DOHH2 (cell line): ENCODE measurements around the gene L3MBTL2.

Experiments used
- EZH2phosphoT487 ChIP-seq: fragments of 200-600 bp; sonication (generic); IDR thresholded peaks from 2 replicates; pipeline ENCODE4 v1.6.1; 2017; ENCODE audit warnings: borderline replicate concordance, mild to moderate bottlenecking, antibody characterized with exemption, low read length, moderate library complexity, mixed read lengths
- TF ChIP-seq, protein P1 (sequence below): fragments of 200-600 bp; sonication (generic); IDR thresholded peaks from one replicate; pipeline ENCODE4 v1.5.1; 2014; ENCODE audit warnings: antibody characterized with exemption, mild to moderate bottlenecking, low read depth, low read length; ENCODE audit not compliant: poor library complexity, severe bottlenecking

DNA sequence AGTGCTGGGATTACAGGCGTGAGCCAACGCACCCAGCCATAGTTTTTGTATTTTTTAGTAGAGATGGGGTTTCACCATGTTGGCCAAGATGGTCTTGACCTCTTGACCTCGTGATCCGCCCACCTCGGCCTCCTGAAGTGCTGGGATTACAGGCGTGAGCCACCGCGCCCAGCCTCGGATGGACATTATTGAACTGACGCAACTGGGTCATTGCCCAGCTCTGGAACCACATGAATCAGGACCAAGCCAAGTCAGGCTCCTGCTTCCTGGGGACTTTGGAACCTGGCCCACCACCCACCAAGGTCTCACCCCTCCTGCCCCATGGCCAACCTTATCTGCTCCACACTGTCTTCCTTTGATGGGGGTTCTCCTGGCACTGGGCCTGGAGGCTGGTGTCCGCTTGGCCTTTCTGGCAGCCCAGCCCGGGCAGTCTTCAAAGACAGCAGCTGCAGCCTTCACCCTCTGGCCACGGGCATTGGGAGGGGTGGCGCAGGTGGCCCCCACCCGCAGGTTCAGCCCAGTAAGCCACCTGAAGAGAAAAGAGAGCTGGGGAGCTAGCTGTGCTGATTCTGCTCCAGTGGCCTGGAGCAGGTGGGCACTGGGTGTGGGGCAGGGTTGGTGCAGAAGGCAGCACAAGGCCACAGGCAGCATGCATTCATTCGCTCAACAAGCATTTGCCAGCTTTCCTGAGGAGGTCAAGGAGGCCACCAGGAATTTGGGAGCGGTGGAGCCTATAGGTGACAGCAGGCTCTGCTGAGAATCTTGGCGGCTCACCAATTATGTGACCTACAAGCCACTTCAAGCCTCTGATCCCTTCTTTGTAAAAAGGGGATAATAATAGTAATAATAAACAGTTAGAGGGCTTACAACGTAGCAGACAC, 29.9 kb downstream of the L3MBTL2 start:
- no peak for TF ChIP-seq EZH2phosphoT487
- TF ChIP-seq, protein P1, sequence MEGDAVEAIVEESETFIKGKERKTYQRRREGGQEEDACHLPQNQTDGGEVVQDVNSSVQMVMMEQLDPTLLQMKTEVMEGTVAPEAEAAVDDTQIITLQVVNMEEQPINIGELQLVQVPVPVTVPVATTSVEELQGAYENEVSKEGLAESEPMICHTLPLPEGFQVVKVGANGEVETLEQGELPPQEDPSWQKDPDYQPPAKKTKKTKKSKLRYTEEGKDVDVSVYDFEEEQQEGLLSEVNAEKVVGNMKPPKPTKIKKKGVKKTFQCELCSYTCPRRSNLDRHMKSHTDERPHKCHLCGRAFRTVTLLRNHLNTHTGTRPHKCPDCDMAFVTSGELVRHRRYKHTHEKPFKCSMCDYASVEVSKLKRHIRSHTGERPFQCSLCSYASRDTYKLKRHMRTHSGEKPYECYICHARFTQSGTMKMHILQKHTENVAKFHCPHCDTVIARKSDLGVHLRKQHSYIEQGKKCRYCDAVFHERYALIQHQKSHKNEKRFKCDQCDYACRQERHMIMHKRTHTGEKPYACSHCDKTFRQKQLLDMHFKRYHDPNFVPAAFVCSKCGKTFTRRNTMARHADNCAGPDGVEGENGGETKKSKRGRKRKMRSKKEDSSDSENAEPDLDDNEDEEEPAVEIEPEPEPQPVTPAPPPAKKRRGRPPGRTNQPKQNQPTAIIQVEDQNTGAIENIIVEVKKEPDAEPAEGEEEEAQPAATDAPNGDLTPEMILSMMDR, result no peak
